Calu3 (cell line): ENCODE data around the gene PRKN. TPM values are rescaled to one million over a fixed set of nuclear protein-coding genes. Genes with fewer than 3 reads are reported as not detected.

Experiments
- BruUV-seq: library from RNA; stranded (reverse); fragments of 400-500 nt; replicated peaks from 2 replicates; lab custom pipeline; 2021; lab: Mats Ljungman, UMichigan
- CTCF ChIA-PET: fragments of 300-600 bp; sonication (Branson Sonifier 250); formaldehyde crosslinking; loops from one replicate; lab custom pipeline; 2022; ENCODE audit warnings: antibody characterized with exemption; lab: Charles Lee
- DNase-seq: peaks from one replicate; pipeline ENCODE4 v3.0.0; 2022
- H3K27ac Mint-ChIP-seq: one replicate; pipeline ENCODE4 v1.8.0; 2022; ENCODE audit warnings: mixed read lengths; ENCODE audit not compliant: unreplicated experiment
- H3K27me3 Mint-ChIP-seq: one replicate; pipeline ENCODE4 v1.8.0; 2022; ENCODE audit warnings: mixed read lengths; ENCODE audit not compliant: unreplicated experiment
- H3K36me3 Mint-ChIP-seq: one replicate; pipeline ENCODE4 v1.8.0; 2022; ENCODE audit warnings: mild to moderate bottlenecking, moderate library complexity, mixed read lengths; ENCODE audit not compliant: insufficient read depth, unreplicated experiment
- H3K4me1 Mint-ChIP-seq: one replicate; pipeline ENCODE4 v1.8.0; 2022; ENCODE audit warnings: mild to moderate bottlenecking, low read depth, mixed read lengths; ENCODE audit not compliant: unreplicated experiment
- H3K4me3 Mint-ChIP-seq: one replicate; pipeline ENCODE4 v1.8.0; 2022; ENCODE audit warnings: mild to moderate bottlenecking, low read depth, moderate library complexity, mixed read lengths; ENCODE audit not compliant: unreplicated experiment
- H3K9me3 Mint-ChIP-seq: one replicate; pipeline ENCODE4 v1.8.0; 2022; ENCODE audit warnings: low read depth, mixed read lengths; ENCODE audit not compliant: unreplicated experiment
- intact Hi-C: fragments of 100-400 bp; cut with micrococcal nuclease; formaldehyde crosslinking; loops from one replicate; pipeline ENCODE4 v1.10.0; 2022; ENCODE audit not compliant: unreplicated experiment
- total RNA-seq: library from RNA; stranded (reverse); gene quantifications from 2 replicates; pipeline ENCODE4 v1.2.3, GENCODE V29; 2022
- TF ChIP-seq, protein P1 (sequence below): fragments of 200-600 bp; IDR thresholded peaks from one replicate; pipeline ENCODE4 v1.8.0; 2022; ENCODE audit warnings: antibody characterized with exemption; ENCODE audit not compliant: unreplicated experiment

The PRKN gene
- total RNA-seq, 1 experiment from 2014 or later = 3.8 TPM

DNA sequence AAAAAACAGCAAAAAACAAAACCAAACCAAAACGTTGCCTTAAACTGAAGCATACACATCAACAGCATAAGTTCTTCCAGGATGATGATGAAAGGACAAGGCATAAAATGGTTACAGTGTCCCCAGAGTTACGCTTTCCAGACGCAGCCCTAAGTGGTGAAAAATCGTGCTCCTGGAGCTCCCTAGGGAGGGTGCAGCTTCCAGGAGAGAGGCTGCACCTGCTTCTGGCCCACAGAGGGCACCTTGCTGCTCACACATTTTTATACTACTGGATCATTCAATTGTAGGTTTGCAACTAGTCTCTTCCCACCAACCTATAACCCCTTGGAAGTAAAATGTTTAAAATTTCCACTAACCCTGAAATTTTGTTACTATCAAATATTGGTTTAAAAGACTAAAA is 115.0 kb downstream of the PRKN start:
- no peak for DNase-seq

DNA sequence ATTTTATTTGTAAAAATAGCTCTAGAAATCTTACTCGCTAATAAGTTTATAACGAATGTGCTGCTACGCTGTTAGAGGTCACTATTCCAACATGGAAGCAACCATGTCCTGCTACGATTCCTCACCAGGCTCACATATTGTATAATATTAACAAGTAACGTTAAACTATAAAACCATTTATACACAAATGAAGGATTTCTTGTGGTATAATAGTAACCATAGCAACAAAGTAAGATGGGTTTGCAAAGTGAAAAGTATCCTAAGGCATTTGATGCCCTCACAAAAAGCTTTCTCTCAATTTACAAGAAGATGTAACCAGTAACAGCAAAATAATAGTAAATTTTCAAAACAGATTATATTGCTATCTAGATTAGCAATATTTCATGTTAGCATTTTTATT is 117.2 kb downstream of the PRKN start:
- CTCF ChIA-PET = no interaction called here
- no peaks in the 10 kb centered on the region for H3K27me3 Mint-ChIP-seq
- no peaks in the 10 kb centered on the region for H3K36me3 Mint-ChIP-seq
- H3K4me1 Mint-ChIP-seq = no peaks in the 10 kb centered on the region
- TF ChIP-seq, protein P1, sequence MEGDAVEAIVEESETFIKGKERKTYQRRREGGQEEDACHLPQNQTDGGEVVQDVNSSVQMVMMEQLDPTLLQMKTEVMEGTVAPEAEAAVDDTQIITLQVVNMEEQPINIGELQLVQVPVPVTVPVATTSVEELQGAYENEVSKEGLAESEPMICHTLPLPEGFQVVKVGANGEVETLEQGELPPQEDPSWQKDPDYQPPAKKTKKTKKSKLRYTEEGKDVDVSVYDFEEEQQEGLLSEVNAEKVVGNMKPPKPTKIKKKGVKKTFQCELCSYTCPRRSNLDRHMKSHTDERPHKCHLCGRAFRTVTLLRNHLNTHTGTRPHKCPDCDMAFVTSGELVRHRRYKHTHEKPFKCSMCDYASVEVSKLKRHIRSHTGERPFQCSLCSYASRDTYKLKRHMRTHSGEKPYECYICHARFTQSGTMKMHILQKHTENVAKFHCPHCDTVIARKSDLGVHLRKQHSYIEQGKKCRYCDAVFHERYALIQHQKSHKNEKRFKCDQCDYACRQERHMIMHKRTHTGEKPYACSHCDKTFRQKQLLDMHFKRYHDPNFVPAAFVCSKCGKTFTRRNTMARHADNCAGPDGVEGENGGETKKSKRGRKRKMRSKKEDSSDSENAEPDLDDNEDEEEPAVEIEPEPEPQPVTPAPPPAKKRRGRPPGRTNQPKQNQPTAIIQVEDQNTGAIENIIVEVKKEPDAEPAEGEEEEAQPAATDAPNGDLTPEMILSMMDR = no peak
- H3K27ac Mint-ChIP-seq = no peak overlapping the region
- no peak for DNase-seq
- H3K9me3 Mint-ChIP-seq = no peaks in the 10 kb centered on the region
- BruUV-seq = no TSS peak
- no peak overlapping the region for H3K4me3 Mint-ChIP-seq
- intact Hi-C loops = no loop called here

More for the DNA sequence above, 115.0 kb downstream of the PRKN start:
- Mint-ChIP-seq H3K9me3 (no peaks in the 10 kb centered on the region), H3K27me3 (no peaks in the 10 kb centered on the region), H3K27ac (no peak overlapping the region), H3K4me1 (no peaks in the 10 kb centered on the region), H3K36me3 (no peaks in the 10 kb centered on the region), H3K4me3 (no peak overlapping the region)
- TF ChIP-seq, protein P1 = no peak
- intact Hi-C loops = no loop called here
- BruUV-seq = no TSS peak
- CTCF ChIA-PET = no interaction called here

DNA sequence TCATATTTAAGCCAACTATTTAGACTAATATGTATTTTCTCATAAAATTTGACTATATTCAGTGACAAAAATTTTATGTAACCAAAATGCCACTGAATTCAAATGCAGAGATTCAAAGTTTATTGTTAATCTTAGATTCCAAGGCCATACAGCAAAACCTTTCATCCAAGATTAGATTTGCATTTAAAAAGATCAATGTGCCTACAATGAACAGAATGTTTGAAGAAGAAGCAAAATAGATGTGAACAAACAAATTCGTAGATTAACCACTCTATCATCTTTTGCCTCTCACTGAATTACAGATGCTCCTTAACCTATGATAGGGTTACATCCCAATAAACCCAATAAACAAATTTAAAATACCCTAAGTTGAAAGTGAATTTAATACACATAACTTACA is 121.7 kb downstream of the PRKN start:
- Mint-ChIP-seq H3K4me3 (no peak overlapping the region), H3K27ac (no peak overlapping the region), H3K36me3 (no peaks in the 10 kb centered on the region), H3K4me1 (no peaks in the 10 kb centered on the region), H3K27me3 (no peaks in the 10 kb centered on the region), H3K9me3 (no peaks in the 10 kb centered on the region)
- TF ChIP-seq, protein P1 = no peak
- intact Hi-C loops = no loop called here
- BruUV-seq = no TSS peak
- CTCF ChIA-PET = no interaction called here
- DNase-seq = no peak

DNA sequence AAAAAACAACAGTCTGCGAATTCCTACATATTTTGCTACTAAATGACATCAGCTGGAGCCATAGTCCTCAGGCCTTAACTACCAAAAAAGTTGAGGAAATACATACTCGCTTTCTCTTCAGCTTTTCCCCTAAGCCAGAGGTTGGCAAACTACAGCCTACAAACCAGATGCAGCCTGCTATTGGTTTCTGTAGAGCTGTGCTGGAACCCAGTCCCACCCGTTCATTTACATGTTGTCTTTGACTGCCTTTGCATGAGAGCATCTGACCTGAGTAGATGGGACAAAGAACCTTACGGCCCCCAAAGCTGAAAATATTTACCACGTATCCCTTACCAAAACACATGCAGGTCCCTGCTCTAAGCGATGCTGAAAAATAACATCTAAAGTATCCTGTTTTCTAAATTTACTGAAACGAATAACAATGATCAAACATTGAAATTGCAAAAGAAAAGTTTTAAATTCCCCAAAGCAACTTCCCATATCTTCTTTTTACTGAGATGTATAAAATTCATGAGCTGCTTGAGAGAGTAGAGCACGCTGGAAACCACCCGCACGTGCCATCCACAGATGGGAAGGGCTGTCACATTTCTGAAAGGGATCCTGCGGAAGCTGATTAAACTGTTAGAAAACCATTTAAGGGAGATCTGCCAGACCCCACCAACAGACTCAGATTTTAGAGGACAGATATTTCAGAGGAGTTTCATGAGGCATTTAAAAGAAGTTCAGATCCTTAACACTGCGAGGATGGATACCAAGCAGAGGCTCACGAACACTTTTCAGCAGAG is 124.1 kb downstream of the PRKN start:
- Mint-ChIP-seq H3K9me3 (no peaks in the 10 kb centered on the region), H3K27ac (no peak overlapping the region), H3K27me3 (no peaks in the 10 kb centered on the region), H3K36me3 (no peaks in the 10 kb centered on the region), H3K4me3 (no peak overlapping the region), H3K4me1 (no peaks in the 10 kb centered on the region)
- intact Hi-C loops = no loop called here
- CTCF ChIA-PET = no interaction called here
- no peak for DNase-seq
- TF ChIP-seq, protein P1 = no peak
- no TSS peak for BruUV-seq
